GM18526 (cell line): ENCODE data around the gene FARS2.

Experiments used
- POLR2A ChIP-seq: IDR thresholded peaks from 3 replicates; pipeline ENCODE4 v1.6.1; 2011; ENCODE audit not compliant: insufficient read length; ENCODE audit errors: extremely low read depth

FARS2 gene

GRCh38 chr6:5484692-5485091 lies 223.4 kb downstream of the FARS2 start:
- no peak for TF ChIP-seq POLR2A

GRCh38 chr6:5486214-5486613 lies 224.9 kb downstream of the FARS2 start:
- no peak for TF ChIP-seq POLR2A

- no peak for TF ChIP-seq POLR2A
Observed at GRCh38 chr6:5490501-5491069, 229.3 kb downstream of the FARS2 start.

- no peak for TF ChIP-seq POLR2A
Observed at GRCh38 chr6:5492356-5492755, 231.0 kb downstream of the FARS2 start.

DNA sequence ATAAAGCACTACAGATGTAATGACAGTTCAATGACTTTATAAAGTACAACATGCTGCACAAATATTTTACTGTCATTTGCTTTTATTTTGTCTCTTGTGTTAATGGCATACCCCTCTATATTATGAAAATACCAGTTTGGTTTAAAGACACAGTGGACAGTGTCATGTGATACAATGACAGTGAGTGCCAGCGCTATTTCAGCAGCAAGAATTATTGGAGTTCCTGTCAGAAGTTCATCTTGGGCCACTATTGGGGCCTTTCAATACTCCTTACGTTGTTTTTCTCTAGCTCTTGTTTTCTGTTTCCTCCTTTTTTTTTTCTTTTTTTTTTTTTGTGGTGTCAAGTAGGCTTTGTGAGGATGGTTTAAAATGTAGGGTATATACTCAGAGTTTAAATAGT lies 232.5 kb downstream of the FARS2 start:
- no peak for TF ChIP-seq POLR2A

DNA sequence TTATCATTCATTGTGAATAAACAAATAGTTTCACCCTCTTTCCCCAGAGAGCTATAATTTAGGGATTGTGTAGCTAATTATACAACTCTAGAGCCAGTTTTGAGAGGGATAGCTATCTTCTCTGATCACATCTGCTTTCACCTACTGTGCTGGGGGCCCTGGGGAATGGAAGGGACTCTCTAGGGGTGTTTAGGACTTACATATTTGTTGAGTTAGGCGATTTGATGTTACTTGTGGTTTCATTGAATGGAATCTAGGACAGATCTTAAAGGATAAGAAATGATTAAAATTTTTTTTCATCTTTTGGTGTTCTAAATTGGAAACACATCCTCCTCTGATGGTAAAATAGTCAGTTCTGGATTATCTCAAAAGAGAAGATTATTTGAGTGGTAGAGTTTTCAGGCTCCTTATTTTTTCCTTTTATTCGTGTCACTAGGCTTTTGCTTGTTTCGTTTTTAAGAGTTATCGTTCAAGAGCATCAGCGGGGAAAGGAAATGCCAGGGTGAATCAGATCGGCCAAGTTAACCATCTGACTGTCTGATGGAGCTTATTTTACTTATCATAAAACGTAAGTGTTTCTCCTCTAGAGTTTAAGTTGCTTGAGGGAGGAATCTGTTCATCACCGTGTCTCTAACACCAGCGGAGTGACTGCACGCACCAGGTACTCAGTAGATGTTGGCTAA lies 236.7 kb downstream of the FARS2 start:
- no peak for TF ChIP-seq POLR2A

DNA sequence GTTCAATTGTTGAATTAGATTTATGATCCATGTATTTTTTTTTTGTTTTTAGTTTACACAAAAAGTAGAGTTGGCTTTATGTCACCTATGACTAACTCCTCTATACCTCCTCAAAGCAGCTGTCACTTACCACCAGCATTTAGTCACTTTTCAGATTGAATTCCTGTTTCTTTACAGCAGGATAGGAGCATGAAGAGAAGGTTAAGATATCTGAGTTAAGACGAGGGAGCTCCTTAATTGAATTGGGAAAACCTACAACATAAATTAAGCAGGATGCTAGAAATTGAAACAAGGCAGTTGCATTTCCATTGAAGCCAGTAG lies 237.2 kb downstream of the FARS2 start:
- no peak for TF ChIP-seq POLR2A

DNA sequence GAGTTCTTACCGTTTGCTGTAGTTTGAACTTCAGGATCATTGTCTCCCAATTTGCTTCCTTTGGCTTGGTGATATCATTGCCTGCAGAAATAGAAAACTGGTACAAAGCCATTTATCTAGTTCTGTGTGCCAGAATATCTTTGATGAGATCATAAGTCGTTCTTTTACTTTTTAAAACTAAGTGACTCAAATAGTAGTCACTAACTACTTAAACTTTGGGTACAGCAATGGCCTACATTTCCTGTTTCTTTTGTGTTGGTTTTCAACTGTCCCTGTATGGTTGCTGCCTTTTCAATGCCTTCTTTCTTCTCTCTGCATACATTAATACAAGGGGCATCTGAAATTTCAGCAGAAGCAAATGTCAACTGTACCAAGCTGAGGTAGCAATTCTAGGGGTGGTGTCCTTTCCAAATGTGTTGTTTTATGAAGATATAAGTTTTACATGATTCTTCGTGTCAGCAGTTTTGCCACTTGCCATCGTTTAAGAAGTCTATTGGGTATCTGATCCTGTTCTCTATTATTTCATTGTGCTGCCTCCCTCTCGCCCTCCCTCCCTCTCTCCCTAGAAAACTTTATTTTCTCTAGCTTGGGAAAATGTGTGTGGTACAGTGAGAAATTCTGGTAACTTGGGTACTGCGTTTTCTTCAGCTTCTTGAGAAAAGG lies 238.5 kb downstream of the FARS2 start:
- TF ChIP-seq POLR2A, result no peak

DNA sequence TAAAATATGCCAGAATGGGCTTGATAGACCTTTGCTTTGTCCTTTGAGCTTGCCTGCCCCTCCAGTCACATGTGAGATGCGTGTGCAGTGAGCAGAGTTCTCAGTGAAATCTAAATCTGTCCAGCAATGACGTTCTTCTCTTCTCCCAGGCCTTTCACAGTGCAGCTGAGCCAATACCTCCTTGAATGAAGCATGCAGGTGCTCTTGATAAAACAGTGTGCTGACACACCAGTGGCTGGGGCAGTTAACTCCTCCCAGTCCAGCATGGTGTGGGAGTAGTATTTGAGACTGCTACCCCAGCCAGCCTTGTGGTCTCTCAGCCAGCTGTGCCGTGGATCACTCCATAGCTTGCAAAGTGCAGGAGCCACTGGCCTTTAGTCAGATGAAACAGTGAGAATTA lies 240.5 kb downstream of the FARS2 start:
- no peak for TF ChIP-seq POLR2A

GRCh38 chr6:5504078-5504477 lies 242.8 kb downstream of the FARS2 start:
- no peak for TF ChIP-seq POLR2A

DNA sequence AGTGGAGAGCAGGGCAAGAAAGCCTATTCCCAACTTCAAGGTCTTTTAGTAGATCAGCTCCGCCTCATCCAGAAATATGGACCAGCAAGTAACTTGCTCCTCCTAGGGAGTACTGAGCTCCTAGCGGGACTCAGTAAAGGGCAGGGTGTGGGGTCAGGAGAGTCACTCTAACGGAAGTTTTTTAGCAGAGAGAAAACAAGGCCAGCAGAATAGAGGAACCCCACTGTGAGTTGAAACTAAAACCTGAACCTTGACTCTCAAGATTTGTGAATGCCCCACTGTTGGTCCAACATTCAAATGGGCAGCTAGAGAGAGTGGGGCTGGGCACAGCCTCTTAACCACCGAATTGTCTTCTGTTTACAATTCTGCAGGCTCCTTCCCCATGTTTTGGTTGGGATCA lies 244.8 kb downstream of the FARS2 start:
- TF ChIP-seq POLR2A, result no peak

DNA sequence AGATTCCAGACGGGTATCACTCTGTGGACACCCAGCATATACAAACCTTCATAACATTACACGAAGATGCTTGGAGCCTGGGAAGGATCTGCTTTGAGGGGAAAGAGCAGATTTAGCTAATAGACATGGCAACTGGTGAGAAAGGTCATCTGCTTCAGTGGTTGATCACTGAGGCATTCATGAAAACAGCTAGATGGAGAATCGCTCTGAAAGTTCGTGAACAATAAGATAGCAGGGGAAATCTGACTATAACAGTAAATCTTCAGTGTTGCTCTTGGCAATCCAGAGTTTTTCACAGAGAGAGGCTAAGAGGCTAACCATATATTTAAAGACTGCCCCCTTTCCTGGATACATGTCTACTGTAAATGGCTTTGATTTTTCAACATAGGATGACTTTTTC lies 245.3 kb downstream of the FARS2 start:
- TF ChIP-seq POLR2A, result no peak

- no peak for TF ChIP-seq POLR2A
Observed at GRCh38 chr6:5507131-5507681, 245.9 kb downstream of the FARS2 start.

GRCh38 chr6:5509106-5509505 lies 247.8 kb downstream of the FARS2 start:
- no peak for TF ChIP-seq POLR2A

DNA sequence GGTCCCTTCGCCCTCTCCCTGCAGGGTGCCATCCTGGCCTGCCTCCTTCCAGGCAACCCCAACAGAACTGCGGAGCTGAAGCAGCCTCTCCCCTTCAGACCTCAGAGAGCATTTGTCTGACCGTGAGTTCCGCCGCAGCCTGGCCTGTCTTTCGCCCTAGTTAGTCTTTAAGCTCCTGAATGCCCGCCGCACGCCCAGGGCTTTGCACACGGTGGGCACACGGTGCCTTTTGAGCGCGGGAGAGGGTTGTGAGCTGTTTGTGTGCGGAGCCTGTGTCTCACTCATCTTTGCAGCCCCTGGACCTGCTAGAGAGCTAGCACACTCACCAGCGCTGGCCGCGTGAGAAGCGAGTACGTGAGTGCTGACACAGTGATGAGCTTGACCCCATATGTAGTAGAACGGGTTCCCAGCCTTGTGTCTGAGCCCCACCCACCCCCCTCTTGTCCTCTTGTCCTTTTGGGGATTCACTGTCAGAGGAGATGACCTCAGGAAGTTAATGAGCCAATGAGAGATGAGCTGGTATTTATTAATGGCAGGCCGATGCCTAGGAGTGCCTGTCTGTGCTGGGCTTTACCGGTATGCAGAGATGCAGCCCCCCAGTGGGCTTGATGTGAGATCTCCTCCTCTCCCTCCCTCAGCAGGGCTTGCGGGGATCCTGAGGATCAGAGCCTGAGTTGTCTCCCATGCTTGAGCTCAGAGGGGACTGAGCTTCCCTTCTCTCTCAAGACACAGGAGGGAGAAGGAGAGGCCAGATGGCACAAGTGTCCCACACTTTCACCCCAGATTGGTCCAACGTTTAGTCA lies 249.2 kb downstream of the FARS2 start:
- no peak for TF ChIP-seq POLR2A

DNA sequence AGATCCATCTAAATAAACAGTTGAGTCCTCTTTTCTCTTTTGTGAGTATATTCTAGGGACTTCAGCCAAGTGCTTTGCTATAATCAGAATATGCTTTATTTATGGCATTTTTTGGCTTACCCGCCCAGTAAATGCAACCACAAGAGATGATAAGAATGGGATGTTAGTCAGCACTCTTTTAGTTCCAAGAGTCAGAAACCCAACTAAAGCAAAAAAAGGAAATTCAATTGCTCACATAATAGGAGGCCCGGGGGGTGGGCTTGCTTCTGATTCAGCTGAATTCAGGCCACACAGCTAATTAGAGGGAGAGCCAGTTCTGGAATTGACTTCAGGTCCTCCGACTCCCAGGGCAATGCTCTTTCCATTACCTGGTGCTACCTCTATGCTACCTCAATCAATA lies 250.6 kb downstream of the FARS2 start:
- TF ChIP-seq POLR2A, result no peak
